Activated CD8-positive, alpha-beta memory T cell treated with anti-CD3 and anti-CD28 coated beads, Interleukin-2, amount 50 U/mL, for 24 hours (primary cell): ENCODE measurements around the gene DCP1B.

Source experiments
- DNase-seq: peaks from one replicate; pipeline ENCODE4 v3.0.0-alpha.2; 2020; ENCODE audit errors: extremely low read depth

DCP1B gene

DNA sequence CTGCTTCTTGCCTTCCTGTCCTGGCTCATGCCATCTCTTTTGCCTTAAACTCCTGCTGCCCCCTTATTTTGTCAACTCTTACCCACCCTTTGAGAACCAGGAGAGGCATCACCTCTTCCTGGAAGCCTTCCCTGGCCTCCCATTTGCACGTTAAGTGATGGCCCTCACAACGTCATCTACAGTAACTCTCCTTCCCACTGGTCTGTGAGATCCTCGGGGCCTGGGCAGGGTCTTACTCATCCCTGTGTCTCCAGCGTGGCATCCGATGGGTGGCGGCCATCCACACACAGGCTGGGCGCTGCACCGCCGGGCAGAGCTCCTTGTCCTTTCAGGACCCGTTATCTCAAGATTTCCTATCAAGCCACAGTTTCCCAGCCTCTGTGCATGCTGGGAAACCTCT is 69.0 kb downstream of the DCP1B start:
- DNase-seq = no peak

- no peak for DNase-seq
These were observed 69.4 kb downstream of the DCP1B start for GRCh38 chr12:1934831-1935230.

DNA sequence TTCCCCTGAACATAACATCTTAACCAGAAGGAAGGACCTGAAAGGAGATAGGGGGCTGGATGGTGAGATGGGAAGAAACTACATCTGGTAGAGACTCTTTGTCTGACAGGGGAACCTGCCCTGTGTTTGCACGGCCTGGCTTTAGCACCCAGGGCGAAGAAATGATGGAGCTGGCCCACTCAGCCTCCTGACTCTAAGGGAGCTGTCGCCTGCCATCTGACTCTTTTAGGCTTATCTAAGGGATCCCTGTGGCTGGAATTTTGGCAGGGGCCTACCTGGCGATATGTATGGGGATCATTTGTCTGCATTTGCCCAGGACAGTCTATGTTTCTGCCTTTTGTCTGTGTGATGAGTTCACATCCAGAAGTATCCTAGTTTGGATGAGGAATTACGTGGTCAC is 70.2 kb downstream of the DCP1B start:
- DNase-seq = no peak

DNA sequence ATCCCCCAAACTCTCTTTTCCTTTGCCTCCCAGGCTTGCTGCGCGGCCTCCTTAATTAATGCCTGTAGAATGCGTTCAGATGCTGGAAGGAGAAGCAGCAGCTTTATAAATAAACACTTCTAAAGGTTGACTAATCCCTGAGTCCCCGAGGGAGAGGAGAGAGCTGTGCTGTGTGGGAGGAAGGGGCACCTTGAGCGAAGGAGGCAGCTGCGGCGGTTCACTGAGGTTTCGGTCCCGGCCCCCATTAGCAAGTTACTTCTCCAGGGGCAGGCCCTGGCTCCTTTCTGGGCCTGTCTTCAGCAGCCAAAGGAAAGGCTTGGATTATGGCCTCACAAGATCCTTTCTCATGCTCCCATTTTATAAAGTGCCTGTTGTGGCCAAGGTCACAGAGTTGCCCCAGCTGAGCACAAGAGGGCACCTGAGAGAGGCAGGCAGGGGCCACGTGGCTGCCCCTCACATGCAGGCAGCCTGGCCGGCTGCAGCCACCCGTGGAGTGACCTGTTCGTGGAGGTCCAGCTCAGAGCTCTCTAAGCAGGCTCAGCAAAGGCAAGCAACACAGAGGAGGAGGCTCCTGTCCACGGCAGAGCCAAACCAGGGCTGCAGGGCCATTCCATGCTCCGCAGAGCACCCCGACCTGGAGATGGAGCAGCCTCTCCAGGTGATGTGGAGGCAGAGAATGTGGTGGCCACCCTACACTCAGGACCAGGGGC is 70.8 kb downstream of the DCP1B start:
- DNase-seq = no peak

DNA sequence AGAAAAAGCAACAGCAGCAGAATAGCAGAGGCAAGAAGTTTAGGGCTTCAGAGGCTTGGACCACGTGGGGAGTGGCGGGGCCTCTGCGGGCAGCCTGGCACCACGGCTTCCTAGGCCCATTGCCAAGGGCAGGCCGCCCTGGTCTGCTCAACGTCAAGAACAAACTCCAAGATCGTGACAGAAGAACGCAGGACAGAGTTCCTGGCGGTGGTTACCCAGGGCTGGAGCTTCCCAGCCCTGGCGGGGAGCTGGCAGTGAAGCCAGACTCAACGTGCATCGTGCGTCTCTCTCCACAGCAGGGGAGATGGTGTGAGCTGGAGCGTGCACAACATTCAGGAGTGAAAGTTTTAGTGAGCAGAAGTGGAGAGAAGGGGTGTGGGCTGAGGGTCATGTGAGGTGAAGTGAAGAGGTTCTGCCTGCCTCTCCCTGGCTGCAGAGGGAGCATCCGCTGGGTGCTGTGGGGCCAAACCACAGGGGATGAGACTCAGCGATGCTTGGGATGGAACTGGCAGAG is 71.9 kb downstream of the DCP1B start:
- no peak for DNase-seq

DNA sequence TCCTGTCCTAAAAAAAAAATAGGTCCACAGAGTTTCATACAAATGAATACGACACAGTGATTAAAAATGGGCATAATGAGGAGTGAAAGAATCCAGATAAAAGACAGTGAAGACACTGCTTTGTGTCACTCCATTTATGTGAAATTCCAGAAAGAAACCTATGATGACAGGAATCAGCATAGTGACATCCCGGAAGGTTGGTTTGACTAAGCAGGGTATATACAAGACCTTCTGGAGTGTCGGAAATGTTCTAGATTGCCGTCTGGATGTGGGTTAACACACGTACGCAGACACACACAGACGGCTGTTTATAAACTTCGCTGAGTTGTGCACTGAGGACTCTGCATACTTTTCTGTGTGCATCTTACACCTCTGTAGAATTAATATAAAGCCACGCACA is 72.6 kb downstream of the DCP1B start:
- no peak for DNase-seq

GRCh38 chr12:1930803-1931597 is 73.3 kb downstream of the DCP1B start:
- DNase-seq = no peak

DNA sequence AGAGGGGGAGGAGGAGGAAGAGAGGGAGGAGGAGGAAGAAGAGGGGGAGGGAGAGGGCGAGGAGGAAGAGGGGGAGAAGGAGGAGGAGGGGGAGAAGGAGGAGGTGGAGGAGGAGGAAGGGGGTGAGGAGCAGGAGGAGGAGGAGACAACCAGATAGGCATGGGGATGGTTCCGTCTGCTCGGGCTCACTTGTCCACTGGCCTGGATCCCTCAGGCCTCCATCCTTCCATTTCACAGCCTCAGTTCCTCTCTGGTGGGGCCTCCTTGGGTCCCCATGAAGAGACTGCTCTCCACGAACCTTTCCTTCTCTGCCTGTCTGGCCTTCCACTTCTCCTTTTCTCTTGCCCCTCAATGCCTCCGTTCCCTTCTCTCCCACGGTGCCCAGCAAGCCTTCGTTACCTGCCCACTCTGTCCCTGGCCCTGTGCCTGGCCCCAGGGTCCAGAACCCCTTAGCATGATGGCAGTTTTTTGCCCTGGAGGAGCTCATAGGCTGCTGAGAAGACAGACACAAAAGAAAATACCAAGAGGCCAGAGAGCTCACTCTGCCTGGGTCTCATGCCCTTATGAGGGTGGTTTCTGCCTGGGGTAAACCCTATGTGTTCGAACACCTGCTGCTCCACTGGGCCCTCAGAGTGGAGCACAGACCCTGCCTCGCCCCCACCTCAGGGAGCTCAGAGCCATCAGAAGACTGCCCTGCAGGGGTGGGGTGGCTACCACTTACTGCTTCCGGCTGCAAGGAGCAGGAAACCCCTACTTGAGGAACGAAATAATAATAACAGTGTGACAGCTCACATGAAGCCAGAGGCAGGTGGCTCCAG is 74.1 kb downstream of the DCP1B start:
- DNase-seq = no peak

- DNase-seq = no peak
These were observed 74.8 kb downstream of the DCP1B start for GRCh38 chr12:1929241-1929984.

DNA sequence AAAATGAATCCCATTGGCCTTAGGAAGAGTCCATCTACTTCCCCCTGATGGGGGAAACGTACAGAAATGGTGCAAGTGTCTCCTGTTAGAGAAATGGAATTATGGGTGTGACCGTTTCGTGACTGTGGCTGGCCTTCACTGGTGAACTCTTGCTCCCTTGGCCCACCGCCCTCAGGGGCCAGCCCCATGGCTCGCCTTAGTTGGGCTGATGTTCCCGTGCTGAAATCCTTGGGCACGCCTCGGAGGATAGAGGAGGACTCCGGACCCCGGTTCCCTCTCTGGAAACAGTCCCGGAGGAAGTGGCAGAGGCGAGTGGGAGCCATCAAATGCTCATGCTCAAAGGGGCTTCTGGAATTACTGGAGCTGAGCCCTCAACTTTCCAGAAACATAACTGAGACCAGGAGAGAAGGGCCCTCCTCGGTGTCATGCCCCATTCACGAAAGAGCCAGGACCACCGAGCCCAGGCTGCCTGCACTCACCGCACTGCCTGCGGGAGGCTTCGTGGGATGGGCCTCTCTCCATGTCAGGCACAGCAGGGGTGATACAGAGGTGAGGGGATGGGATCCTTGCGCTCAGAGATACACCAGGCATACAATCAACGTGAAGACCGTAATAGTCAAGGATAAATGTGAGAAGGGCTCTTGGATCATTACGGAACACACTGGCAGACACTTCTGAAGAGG is 75.7 kb downstream of the DCP1B start:
- no peak for DNase-seq

- no peak for DNase-seq
These were observed 76.4 kb downstream of the DCP1B start for GRCh38 chr12:1927751-1928351.

DNA sequence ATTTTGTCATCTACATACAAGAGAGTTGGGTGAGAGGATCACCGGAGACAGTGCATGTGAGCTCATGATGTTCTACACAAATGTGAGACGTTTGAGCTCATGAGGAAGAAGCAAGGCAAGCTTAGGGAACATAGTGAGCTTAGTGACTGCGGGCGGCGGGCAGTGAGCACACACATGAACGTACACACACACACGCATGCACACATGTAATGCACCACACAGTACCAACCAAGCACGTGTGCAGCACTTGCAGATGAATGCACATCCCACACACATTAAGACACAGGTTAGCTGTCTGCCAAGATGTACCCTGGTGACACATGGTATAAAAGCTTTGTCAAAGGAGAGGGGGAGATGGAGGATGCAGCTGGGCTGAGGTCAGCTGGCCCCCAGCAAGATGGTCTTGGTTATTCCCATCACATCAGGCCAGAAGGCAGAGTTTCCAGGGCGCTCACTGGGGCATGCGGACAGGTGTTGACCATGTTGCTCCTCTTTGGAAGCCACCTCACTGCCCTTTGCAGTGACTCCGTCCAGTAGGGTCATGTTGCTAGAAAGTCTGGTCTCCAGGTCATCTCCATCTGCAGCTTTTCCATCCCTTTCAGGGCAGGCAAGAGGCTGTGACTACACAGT is 77.1 kb downstream of the DCP1B start:
- no peak for DNase-seq

GRCh38 chr12:1926251-1926657 is 78.0 kb downstream of the DCP1B start:
- no peak for DNase-seq

DNA sequence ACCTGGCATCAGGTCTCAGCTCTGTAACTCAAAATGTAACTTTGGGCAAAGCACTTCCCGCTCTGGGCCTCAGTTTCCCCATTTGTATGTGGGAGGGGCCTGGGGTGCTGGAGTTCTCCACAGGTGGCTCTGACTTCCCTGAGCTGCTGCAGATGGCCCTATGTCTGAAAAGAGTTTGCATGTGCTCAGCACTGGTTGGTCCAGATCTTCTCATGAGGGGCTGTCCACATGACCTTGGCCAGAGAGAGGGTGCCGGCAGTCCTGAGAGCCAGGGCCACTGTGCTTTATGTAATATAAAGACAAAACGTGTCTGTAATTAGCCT is 78.6 kb downstream of the DCP1B start:
- DNase-seq = no peak

- no peak for DNase-seq
These were observed 79.1 kb downstream of the DCP1B start for GRCh38 chr12:1924996-1925683.

DNA sequence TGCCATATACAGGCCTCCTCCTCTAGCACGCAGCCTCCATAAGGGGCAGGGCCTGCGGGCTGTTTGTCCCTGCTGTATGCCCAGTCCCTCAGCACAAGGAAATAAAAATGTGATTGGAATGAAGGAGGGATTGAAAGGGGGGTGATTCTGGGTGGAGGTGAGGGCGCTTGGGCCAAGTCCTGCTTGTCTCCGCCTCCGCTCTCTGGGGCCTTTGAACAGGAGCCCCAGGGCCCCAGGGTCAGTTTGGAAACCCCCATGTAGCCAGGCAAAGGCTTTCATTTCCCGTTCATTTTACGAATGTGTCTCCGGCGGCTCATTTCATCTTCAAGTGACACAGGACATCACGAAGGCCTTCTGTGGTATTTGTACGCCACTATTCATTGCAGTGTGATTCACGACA is 81.3 kb downstream of the DCP1B start:
- no peak for DNase-seq

GRCh38 chr12:1922075-1922709 is 82.1 kb downstream of the DCP1B start:
- no peak for DNase-seq

- no peak for DNase-seq
These were observed 83.3 kb downstream of the DCP1B start for GRCh38 chr12:1920971-1921370.

DNA sequence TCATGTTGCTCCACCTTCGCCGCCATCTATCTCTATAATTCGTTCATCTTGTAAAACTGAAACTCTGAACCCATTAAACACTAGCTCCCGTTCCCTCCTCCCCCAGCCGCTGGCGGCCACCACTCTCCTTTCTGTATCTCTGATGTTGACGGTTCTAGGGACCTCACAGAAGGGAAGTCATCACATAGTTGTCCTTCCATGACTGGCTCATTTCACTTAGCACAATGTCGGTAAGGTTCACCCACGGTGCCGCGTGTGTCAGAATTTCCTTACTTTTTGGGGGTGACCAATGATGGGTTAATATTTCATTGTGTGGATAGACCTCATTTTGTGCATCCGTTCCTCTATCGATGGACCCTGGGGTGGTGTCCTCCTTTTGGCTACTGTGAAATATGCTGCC is 83.8 kb downstream of the DCP1B start:
- DNase-seq = no peak
